A549 (cell line): ENCODE measurements around the gene DHX29. TPM values are rescaled to one million over a fixed set of nuclear protein-coding genes. Genes with fewer than 3 reads are reported as not detected.

Experiments used
- ATAC-seq, 2 experiments: fragments of 200-7000 bp in 1 of 2; fragments of >200 bp in 1 of 2; cut with Nextera tagmentation in 1 of 2; cut with Tn5 transposase in 1 of 2; 3 replicates each; pipeline versions ENCODE4 v1.8.0 to v1.9.1; 2018 to 2020; ENCODE audit warnings: mild to moderate bottlenecking in 1 of 2, moderate library complexity in 1 of 2
- CTCF ChIA-PET: fragments of 300-600 bp; sonication (Branson Sonifier 250); formaldehyde crosslinking; extraction: SDS; loops from one replicate; lab custom pipeline; 2021; ENCODE audit warnings: antibody characterized with exemption, inconsistent platforms; lab: Yijun Ruan, JAX
- POLR2A ChIA-PET: fragments of 350-600 bp; formaldehyde crosslinking; extraction: SDS; loops from one replicate; lab custom pipeline; 2021; ENCODE audit warnings: antibody characterized with exemption, inconsistent platforms; lab: Yijun Ruan, JAX
- DNase-seq, 2 experiments: peaks; one replicate each; pipeline versions ENCODE4 v3.0.0 to v3.0.0-alpha.2; 2011 to 2016; ENCODE audit warnings: low read depth in 1 of 2, low spot score in 1 of 2
- FAIRE-seq: peaks from 2 replicates; lab custom pipeline; 2011; peaks lifted over from hg19 to GRCh38; lab: Jason Lieb, UNC
- H3K27ac ChIP-seq, 2 experiments: fragments of >200 bp; sonication (Bioruptor Twin); formaldehyde crosslinking; 3 replicates each; pipeline ENCODE4 v1.5.1; 2016 to 2017
- H3K4me1 ChIP-seq: fragments of >200 bp; sonication (Bioruptor Twin); formaldehyde crosslinking; 3 replicates; pipeline ENCODE4 v1.6.1; 2016
- H3K4me2 ChIP-seq: fragments of >200 bp; sonication (Bioruptor Twin); formaldehyde crosslinking; 3 replicates; pipeline ENCODE4 v1.6.1; 2016
- H3K4me3 ChIP-seq: fragments of >200 bp; sonication (Bioruptor Twin); formaldehyde crosslinking; 3 replicates; pipeline ENCODE4 v1.5.1; 2016
- H3K9me3 ChIP-seq: fragments of >200 bp; sonication (Bioruptor Twin); formaldehyde crosslinking; 3 replicates; pipeline ENCODE4 v1.6.1; 2016
- ATOH8 ChIP-seq: fragments of 250-450 bp; sonication (Bioruptor Pico); IDR thresholded peaks from 2 replicates; pipeline ENCODE4 v1.5.0; 2020; ENCODE audit warnings: low read depth, mild to moderate bottlenecking, moderate library complexity
- BHLHE40 ChIP-seq: IDR thresholded peaks from 2 replicates; pipeline ENCODE4 v1.6.1; 2012; ENCODE audit warnings: low read depth, low read length, inconsistent platforms
- CBX2 ChIP-seq: fragments of 200-600 bp; sonication (generic); IDR thresholded peaks from 2 replicates; pipeline ENCODE4 v1.6.1; 2016; ENCODE audit warnings: low read depth, mild to moderate bottlenecking, borderline replicate concordance
- CBX8 ChIP-seq: fragments of 200-600 bp; sonication (generic); IDR thresholded peaks from 2 replicates; pipeline ENCODE4 v1.6.1; 2016
- CHD2 ChIP-seq: fragments of 150-350 bp; IDR thresholded peaks from 2 replicates; pipeline ENCODE4 v1.6.1; 2014; ENCODE audit warnings: low read length; ENCODE audit not compliant: partially characterized antibody
- CTCF ChIP-seq: fragments of >200 bp; sonication (Bioruptor Twin); formaldehyde crosslinking; IDR thresholded peaks from 3 replicates; pipeline ENCODE4 v1.5.1; 2016
- ESRRA ChIP-seq: fragments of 150-350 bp; IDR thresholded peaks from 2 replicates; pipeline ENCODE4 v1.6.1; 2014; ENCODE audit warnings: mild to moderate bottlenecking, low read length, borderline replicate concordance
- FOSL2 ChIP-seq, 2 experiments: fragments of 450-650 bp in 1 of 2; fragments of >200 bp in 1 of 2; sonication (Bioruptor Twin) in 1 of 2; formaldehyde crosslinking; IDR thresholded peaks; 2 replicates each; pipeline versions ENCODE4 v1.5.0 to v1.6.1; 2016 to 2020; ENCODE audit warnings: mild to moderate bottlenecking in 1 of 2, moderate library complexity in 1 of 2
- FOXS1 ChIP-seq: fragments of 250-450 bp; sonication (Bioruptor Pico); IDR thresholded peaks from 2 replicates; pipeline ENCODE4 v1.5.0; 2020; ENCODE audit warnings: mild to moderate bottlenecking, moderate library complexity
- GATA3 ChIP-seq: IDR thresholded peaks from 2 replicates; pipeline ENCODE4 v1.6.1; 2012; ENCODE audit warnings: borderline replicate concordance
- HDAC2 ChIP-seq: fragments of 200-600 bp; sonication (generic); IDR thresholded peaks from 2 replicates; pipeline ENCODE4 v1.6.1; 2016
- HOXB13 ChIP-seq: fragments of 250-450 bp; sonication (Bioruptor Pico); IDR thresholded peaks from 2 replicates; pipeline ENCODE4 v1.5.0; 2020; ENCODE audit warnings: low read depth, mild to moderate bottlenecking, moderate library complexity
- KDM1A ChIP-seq: fragments of 200-600 bp; sonication (generic); IDR thresholded peaks from 2 replicates; pipeline ENCODE4 v1.6.1; 2016; ENCODE audit warnings: low read depth, mild to moderate bottlenecking
- MAFK ChIP-seq: fragments of 450-650 bp; IDR thresholded peaks from 2 replicates; pipeline ENCODE4 v1.6.1; 2014; ENCODE audit not compliant: partially characterized antibody
- MAX ChIP-seq: IDR thresholded peaks from 2 replicates; pipeline ENCODE4 v1.6.1; 2012
- MYC ChIP-seq: IDR thresholded peaks from 2 replicates; pipeline ENCODE4 v1.6.1; 2012; ENCODE audit warnings: mild to moderate bottlenecking, inconsistent platforms, low read length, improper control_type of control experiment, borderline replicate concordance
- NFE2L2 ChIP-seq: fragments of 150-350 bp; conservative IDR thresholded peaks from 2 replicates; pipeline ENCODE4 v1.6.1; 2014; ENCODE audit warnings: low read length
- NPAS2 ChIP-seq: fragments of 250-450 bp; sonication (Bioruptor Pico); IDR thresholded peaks from 2 replicates; pipeline ENCODE4 v1.8.0; 2022; ENCODE audit warnings: mild to moderate bottlenecking, moderate library complexity, borderline replicate concordance
- NR3C1 ChIP-seq: fragments of >200 bp; sonication (Bioruptor Twin); formaldehyde crosslinking; IDR thresholded peaks from 3 replicates; pipeline ENCODE4 v1.6.1; 2017
- PHF8 ChIP-seq: fragments of 200-600 bp; sonication (generic); IDR thresholded peaks from 2 replicates; pipeline ENCODE4 v1.6.1; 2016; ENCODE audit warnings: low read depth, mild to moderate bottlenecking, antibody characterized with exemption, moderate library complexity, borderline replicate concordance
- POLR2AphosphoS2 ChIP-seq: conservative IDR thresholded peaks from 2 replicates; pipeline ENCODE4 v1.6.1; 2012; ENCODE audit warnings: low read length, improper control_type of control experiment, inconsistent platforms
- RARB ChIP-seq: fragments of 250-450 bp; sonication (Bioruptor Pico); IDR thresholded peaks from 2 replicates; pipeline ENCODE4 v1.8.0; 2021; ENCODE audit warnings: mild to moderate bottlenecking, moderate library complexity
- RCOR1 ChIP-seq: fragments of 150-350 bp; IDR thresholded peaks from 2 replicates; pipeline ENCODE4 v1.6.1; 2014; ENCODE audit warnings: antibody characterized with exemption, low read length, low read depth
- RFX5 ChIP-seq: fragments of 450-650 bp; IDR thresholded peaks from 2 replicates; pipeline ENCODE4 v1.7.1; 2014; ENCODE audit warnings: antibody characterized with exemption, mild to moderate bottlenecking, moderate library complexity
- SREBF2 ChIP-seq: fragments of 450-650 bp; IDR thresholded peaks from 2 replicates; pipeline ENCODE4 v1.6.1; 2014; ENCODE audit warnings: mild to moderate bottlenecking, moderate library complexity
- ZC3H11A ChIP-seq: fragments of 450-650 bp; IDR thresholded peaks from 2 replicates; pipeline ENCODE4 v1.6.1; 2014; ENCODE audit warnings: antibody characterized with exemption, mild to moderate bottlenecking
- ZNF302 ChIP-seq: fragments of 250-450 bp; sonication (Bioruptor Pico); IDR thresholded peaks from 2 replicates; pipeline ENCODE4 v1.9.0; 2021; ENCODE audit warnings: inconsistent platforms, mild to moderate bottlenecking, moderate library complexity
- ZSCAN20 ChIP-seq: fragments of 250-450 bp; sonication (Bioruptor Pico); IDR thresholded peaks from 2 replicates; pipeline ENCODE4 v1.8.0; 2022; ENCODE audit warnings: mild to moderate bottlenecking, moderate library complexity
- WGBS: methylation state at CpG from one replicate; pipeline ENCODE4 v1.1.6; 2017; ENCODE audit errors: missing lambda C conversion rate; 5-methylcytosine and 5-hydroxymethylcytosine counted together
- polyA plus RNA-seq, 4 experiments: library from polyadenylated mRNA; depleted of rRNA in 3 of 4; stranded (reverse); fragments of >200 nt; fragmentation: RNase III in 1 of 4; extraction: RNeasy Plus Mini Kit Qiagen cat#74134 plus additional on column Dnase treatment in 1 of 4; gene quantifications; 2 replicates in 3 of 4; 3 replicates in 1 of 4; pipeline ENCODE4 v1.2.3, GENCODE V29; 2011 to 2017
- TF ChIP-seq, protein P1 (sequence below): fragments of >200 bp; sonication (Bioruptor Twin); formaldehyde crosslinking; IDR thresholded peaks from 2 replicates; pipeline ENCODE4 v1.6.1; 2016

Gene DHX29
- polyA plus RNA-seq, 2 of the 4 experiments (the other 2 are of a cell fraction): 12.3 to 25.4 TPM

DNA sequence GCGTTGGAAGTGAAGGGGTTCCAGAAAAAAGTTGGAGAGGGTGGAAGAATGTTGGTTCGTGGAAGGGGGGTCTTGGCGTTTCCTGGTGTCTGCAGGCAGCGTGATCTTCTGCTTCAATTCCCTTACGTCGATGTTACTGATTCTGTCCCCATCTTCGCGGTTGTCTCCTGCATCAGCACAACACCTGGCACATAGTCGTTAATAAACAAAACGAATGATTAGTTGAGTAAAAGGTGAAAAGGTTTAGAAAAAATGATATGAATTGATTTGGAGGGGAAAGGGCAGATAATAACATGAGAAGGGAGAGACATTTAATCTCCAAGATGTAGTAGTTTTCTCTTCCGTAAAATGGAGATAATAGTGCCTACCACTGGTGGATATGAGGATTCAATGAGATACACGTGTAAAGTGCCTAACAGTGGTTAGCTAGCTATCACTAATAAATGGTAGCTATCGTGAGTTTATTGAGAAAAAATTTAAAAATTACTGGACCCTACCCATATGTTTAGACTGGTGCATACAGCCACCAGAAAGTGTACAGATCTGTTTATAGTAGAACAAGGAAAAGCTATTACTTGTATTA, 851 bp upstream of the DHX29 start:
- peak; percentile 36 to 37; a peak in 3 of 6 replicates for ATAC-seq
- CTCF ChIA-PET: interaction anchor here (0.6 to 1.9 kb wide), 9 partner anchors 10 to 384 kb away, joined by 3 to 6 read pairs (median 4); no protein-coding TSS in a partner anchor

DNA sequence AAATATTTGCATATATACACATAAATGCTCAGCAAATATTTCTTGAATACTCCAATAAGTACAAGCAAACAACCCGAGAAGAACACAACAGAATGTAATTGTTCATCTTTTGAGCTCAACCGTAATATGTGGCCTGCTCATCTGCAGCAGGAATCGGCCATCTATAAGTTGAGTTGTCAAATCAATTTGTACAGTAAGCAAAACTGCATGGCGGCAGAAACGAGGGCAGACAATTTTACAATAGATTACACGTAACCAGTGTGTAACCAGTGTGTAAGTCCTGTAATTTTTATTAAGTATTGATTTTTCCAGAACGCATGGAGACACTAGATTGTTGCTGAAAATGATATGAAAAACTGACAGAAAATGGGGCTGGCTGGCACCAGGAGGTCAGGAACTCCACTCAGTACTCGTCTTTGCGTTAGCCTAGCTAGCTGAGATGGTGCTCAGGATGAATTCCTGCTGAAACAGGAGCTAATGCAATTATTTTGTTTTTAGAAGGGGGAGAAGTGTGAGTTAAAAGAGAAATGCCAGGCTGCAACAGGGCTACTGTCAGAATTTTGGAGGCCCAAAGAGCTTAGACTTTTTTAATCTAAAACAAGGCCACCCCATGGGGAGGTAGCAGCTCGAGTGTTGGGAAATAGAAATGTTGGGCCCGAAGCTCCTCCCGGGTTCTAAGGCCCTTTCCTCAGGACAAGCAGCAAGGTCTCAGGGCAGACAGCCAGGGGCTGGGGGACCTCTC, 682 bp downstream of the DHX29 start:
- TF ChIP-seq ZC3H11A (no peak), NPAS2 (CRISPR knock-in tag) (no peak), FOSL2 (IDR thresholded peaks at IDR 0.05) (no peak), FOSL2 (CRISPR knock-in tag; IDR thresholded peaks at IDR 0.05) (no peak), CHD2 (no peak), MAFK (peak; percentile 29), RARB (no peak), BHLHE40 (no peak), RFX5 (no peak)
- POLR2A ChIA-PET: interaction anchor here (0.6 to 1.7 kb wide), 9 partner anchors 8 to 1919 kb away, joined by 3 to 22 read pairs (median 4); partner anchors contain the start of gene CCNO
- DNase-seq: peak in 1 of 2 experiments; percentile 23
- H3K4me2 ChIP-seq: peak overlapping the region; percentile 98
- FAIRE-seq: no peak
- peak overlapping the region; percentile 91 to 96 for H3K27ac ChIP-seq
- ATAC-seq: peak; percentile 36 to 41; a peak in 5 of 6 replicates
- H3K9me3 ChIP-seq: no peaks in the 10 kb centered on the region
- H3K4me3 ChIP-seq: peak overlapping the region; percentile 97
- CTCF ChIA-PET: interaction anchor here (0.7 to 1.9 kb wide), 9 partner anchors 9 to 386 kb away, joined by 3 to 6 read pairs (median 3); no protein-coding TSS in a partner anchor
- H3K4me1 ChIP-seq: peaks cover 43% of the 10 kb centered on the region
- WGBS: 3% methylated on average over 12 of the region's 12 CpGs

More for the DNA sequence above, 851 bp upstream of the DHX29 start:
- peak overlapping the region; percentile 91 to 96 for H3K27ac ChIP-seq
- FAIRE-seq (peak; percentile 85), DNase-seq (peak; percentile 39 to 46)
- peak overlapping the region; percentile 93 for H3K4me2 ChIP-seq
- WGBS: 2% methylated on average over 13 of the region's 13 CpGs
- H3K4me1 ChIP-seq: peaks cover 32% of the 10 kb centered on the region
- H3K9me3 ChIP-seq: no peaks in the 10 kb centered on the region
- POLR2A ChIA-PET: interaction anchor here (0.7 to 1.7 kb wide), 5 partner anchors 9 to 98 kb away, joined by 3 to 22 read pairs (median 4); partner anchors contain the start of gene CCNO
- peak overlapping the region; percentile 97 for H3K4me3 ChIP-seq
- TF ChIP-seq MAX (no peak; the same call in 1 of the 2 replicates), CTCF (peak; percentile 26; the same call in 1 of the 3 replicates)

DNA sequence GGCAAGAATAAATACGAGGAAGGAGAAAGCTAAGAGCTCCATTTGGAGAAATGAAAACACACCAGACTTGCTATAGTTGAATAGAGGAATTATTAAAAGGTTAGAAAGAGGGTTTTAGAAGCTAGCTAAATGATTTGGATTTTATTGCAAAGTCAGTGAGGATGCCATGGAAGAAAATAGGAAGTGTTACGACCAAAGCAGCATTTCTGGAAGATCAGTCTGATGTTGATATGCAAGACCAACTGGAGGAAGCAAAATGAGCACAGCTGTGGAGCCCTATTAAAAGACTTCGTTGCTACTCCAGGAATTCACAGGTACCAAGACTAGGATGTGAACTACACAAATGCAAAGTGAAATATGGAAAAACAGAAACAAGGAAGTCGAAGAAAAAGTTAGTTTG, 2.1 kb downstream of the DHX29 start:
- TF ChIP-seq ZSCAN20 (CRISPR knock-in tag) (no peak), ATOH8 (CRISPR knock-in tag) (no peak), POLR2AphosphoS2 (no peak), NR3C1 (no peak), SREBF2 (no peak), NFE2L2 (no peak), ESRRA (no peak), HDAC2 (no peak), NPAS2 (CRISPR knock-in tag) (no peak), GATA3 (no peak), RCOR1 (no peak), CBX8 (no peak), CBX2 (no peak), MYC (no peak), HOXB13 (CRISPR knock-in tag) (no peak), KDM1A (no peak), PHF8 (no peak), FOXS1 (CRISPR knock-in tag) (no peak), ZNF302 (CRISPR knock-in tag) (no peak)
- TF ChIP-seq, protein P1, sequence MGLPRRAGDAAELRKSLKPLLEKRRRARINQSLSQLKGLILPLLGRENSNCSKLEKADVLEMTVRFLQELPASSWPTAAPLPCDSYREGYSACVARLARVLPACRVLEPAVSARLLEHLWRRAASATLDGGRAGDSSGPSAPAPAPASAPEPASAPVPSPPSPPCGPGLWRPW: no peak
- POLR2A ChIA-PET: no interaction called here
- Histone ChIP-seq H3K27ac (no peak overlapping the region), H3K4me1 (peaks cover 39% of the 10 kb centered on the region), H3K9me3 (0 out of 3 replicates have a peak, but pooled peaks cover 3% of the 10 kb centered on the region), H3K4me3 (no peak overlapping the region), H3K4me2 (peak overlapping the region; percentile 98)
- FAIRE-seq (no peak), DNase-seq (no peak), ATAC-seq (no peak)
- WGBS: 82% methylated on average over 4 of the region's 4 CpGs
- CTCF ChIA-PET: no interaction called here
